B cell (primary cell): ENCODE results near the gene UNC13C. TPM values are rescaled to one million over a fixed set of nuclear protein-coding genes. Genes with fewer than 3 reads are reported as not detected.

Experiments
- ATAC-seq: fragments of 200-7000 bp; cut with Tn5 transposase; one replicate; pipeline ENCODE4 v1.10.0; 2021; ENCODE audit warnings: low read depth, mild to moderate bottlenecking, moderate number of reproducible peaks, moderate library complexity
- CTCF ChIA-PET: fragments of 350-600 bp; sonication (Branson Sonifier 250); formaldehyde crosslinking; loops from one replicate; lab custom pipeline; 2021; ENCODE audit warnings: antibody characterized with exemption, inconsistent platforms; lab: Charles Lee
- POLR2A ChIA-PET: fragments of 350-600 bp; sonication (Branson Sonifier 250); formaldehyde crosslinking; loops from one replicate; lab custom pipeline; 2021; ENCODE audit warnings: antibody characterized with exemption; lab: Charles Lee
- DNase-seq: peaks from one replicate; pipeline ENCODE4 v3.0.0; 2013
- H2AFZ ChIP-seq: 2 replicates; pipeline ENCODE4 v1.6.1; 2012; ENCODE audit warnings: mild to moderate bottlenecking, low read depth, low read length; ENCODE audit not compliant: insufficient read depth, poor library complexity, severe bottlenecking
- H3K27ac ChIP-seq, 2 donors: 1 replicate in 1 of 2; 2 replicates in 1 of 2; pipeline ENCODE4 v1.5.1; 2012 to 2013; ENCODE audit warnings: low read length in 2 of 2, mild to moderate bottlenecking in 2 of 2, moderate library complexity in 1 of 2
- H3K27me3 ChIP-seq, 4 experiments: fragments of 200-600 bp in 1 of 4; sonication (generic) in 1 of 4; replicated peaks in 1 of 4; 1 replicate in 2 of 4; 2 replicates in 2 of 4; pipeline versions ENCODE4 v1.6.1 to v1.7.0; 2013 to 2016; ENCODE audit warnings: low read length in 3 of 4, mild to moderate bottlenecking in 2 of 4, mixed read lengths in 1 of 4, moderate library complexity in 1 of 4; ENCODE audit not compliant: insufficient read depth in 4 of 4, control insufficient read depth in 3 of 4; ENCODE audit errors: control extremely low read depth in 1 of 4
- H3K36me3 ChIP-seq, 2 experiments: replicated peaks in 1 of 2; 1 replicate in 1 of 2; 2 replicates in 1 of 2; pipeline versions ENCODE4 v1.6.1 to v1.7.1; 2013; ENCODE audit warnings: low read length in 1 of 2; ENCODE audit not compliant: insufficient read depth in 2 of 2, control insufficient read depth in 1 of 2; ENCODE audit errors: control extremely low read depth in 1 of 2, extremely low read depth in 1 of 2
- H3K4me1 ChIP-seq, 2 donors: fragments of 200-600 bp in 1 of 2; sonication (generic) in 1 of 2; 1 replicate in 1 of 2; 2 replicates in 1 of 2; pipeline versions ENCODE4 v1.5.1 to v1.6.1; 2013 to 2017; ENCODE audit warnings: low read length in 2 of 2; ENCODE audit not compliant: control insufficient read depth in 2 of 2, insufficient read depth in 2 of 2
- H3K4me2 ChIP-seq: replicated peaks from 2 replicates; pipeline ENCODE3; 2012; ENCODE audit warnings: mild to moderate bottlenecking, low read depth, low read length; ENCODE audit not compliant: poor library complexity, severe bottlenecking
- H3K4me3 ChIP-seq, 5 experiments: fragments of 200-600 bp in 1 of 5; sonication (generic) in 1 of 5; 1 replicate in 3 of 5; 2 replicates in 2 of 5; pipeline versions ENCODE4 v1.5.1 to v1.7.0; 2011 to 2016; ENCODE audit warnings: low read length in 4 of 5, mild to moderate bottlenecking in 4 of 5, low read depth in 2 of 5, control low read depth in 1 of 5, moderate library complexity in 1 of 5; ENCODE audit not compliant: insufficient read depth in 1 of 5; ENCODE audit errors: control extremely low read depth in 1 of 5, extremely low read depth in 1 of 5
- H3K79me2 ChIP-seq: fragments of 200-600 bp; sonication (generic); one replicate; pipeline ENCODE4 v1.6.0; 2016; ENCODE audit warnings: low read length; ENCODE audit not compliant: control insufficient read depth, insufficient read depth
- H3K9ac ChIP-seq: fragments of 200-600 bp; sonication (generic); 2 replicates; pipeline ENCODE4 v1.6.1; 2017; ENCODE audit warnings: mild to moderate bottlenecking, low read length, moderate library complexity
- H3K9me3 ChIP-seq, 3 donors: one replicate each; pipeline versions ENCODE4 v1.6.1 to v1.7.1; 2013; ENCODE audit warnings: low read length in 2 of 3; ENCODE audit not compliant: control insufficient read depth in 2 of 3, insufficient read depth in 1 of 3; ENCODE audit errors: control extremely low read depth in 1 of 3
- H4K20me1 ChIP-seq: 2 replicates; pipeline ENCODE4 v1.6.0; 2012; ENCODE audit warnings: mild to moderate bottlenecking, low read length; ENCODE audit not compliant: insufficient read depth, control insufficient read depth, poor library complexity, severe bottlenecking
- H3K27ac Mint-ChIP-seq: one replicate; pipeline ENCODE4 v1.8.0; 2021; ENCODE audit warnings: mixed read lengths
- H3K27me3 Mint-ChIP-seq: one replicate; pipeline ENCODE4 v1.8.0; 2021; ENCODE audit warnings: mixed read lengths
- H3K4me1 Mint-ChIP-seq: one replicate; pipeline ENCODE4 v1.8.0; 2021; ENCODE audit warnings: mixed read lengths
- H3K4me3 Mint-ChIP-seq: one replicate; pipeline ENCODE4 v1.8.0; 2021; ENCODE audit warnings: mixed read lengths
- H3K9me3 Mint-ChIP-seq: one replicate; pipeline ENCODE4 v1.8.0; 2022; ENCODE audit warnings: mixed read lengths; ENCODE audit not compliant: insufficient read depth
- EZH2 ChIP-seq: IDR thresholded peaks from 2 replicates; pipeline ENCODE4 v1.6.1; 2012; ENCODE audit warnings: borderline replicate concordance, low read depth, mild to moderate bottlenecking, moderate library complexity, low read length; ENCODE audit not compliant: insufficient read depth, poor library complexity, severe bottlenecking
- WGBS: methylation state at CpG from one replicate; pipeline ENCODE4 v1.1.5; 2013; ENCODE audit warnings: missing lambda C conversion rate; ENCODE audit not compliant: insufficient coverage; 5-methylcytosine and 5-hydroxymethylcytosine counted together
- intact Hi-C: fragments of 100-400 bp; cut with micrococcal nuclease; formaldehyde crosslinking; loops from one replicate; pipeline ENCODE4 v1.10.0; 2022
- polyA plus RNA-seq: library from polyadenylated mRNA; depleted of rRNA; stranded (reverse); fragments of >200 nt; gene quantifications from 2 replicates; pipeline ENCODE4 v1.2.3, GENCODE V29; 2012
- total RNA-seq, 2 donors: library from RNA; stranded (reverse); fragments of 120-200 nt in 1 of 2; gene quantifications; 1 replicate in 1 of 2; 2 replicates in 1 of 2; pipeline versions ENCODE4 v1.2.3 to v1.2.4, GENCODE V29; 2013 to 2022
- TF ChIP-seq, protein P1 (sequence below): fragments of 200-600 bp; IDR thresholded peaks from one replicate; pipeline ENCODE4 v1.8.0; 2022; ENCODE audit warnings: antibody characterized with exemption, mild to moderate bottlenecking

The UNC13C gene
- total and polyA plus RNA-seq, 2 donors (not counting 1 experiment from before 2014, with no cell fraction given) = not detected

DNA sequence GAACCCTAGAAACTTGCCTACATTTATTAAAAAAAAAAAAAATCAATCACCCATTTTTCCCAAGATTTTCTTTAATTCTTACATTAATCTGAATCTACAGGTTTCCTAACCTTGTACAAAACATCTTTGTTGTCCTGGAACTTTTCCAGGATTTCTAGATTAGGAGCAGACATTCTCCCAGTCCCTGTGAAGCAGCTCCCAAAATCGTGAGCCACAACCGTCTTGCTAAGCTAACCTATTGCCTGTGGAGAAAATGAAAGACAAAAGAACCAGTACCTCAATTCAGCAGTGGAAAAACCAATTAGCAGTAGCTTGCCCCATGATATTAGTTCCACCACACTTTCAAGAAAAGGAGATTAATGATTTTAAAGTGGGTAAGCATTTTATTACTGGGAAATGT, 522.1 kb downstream of the UNC13C start:
- whole genome bisulfite sequencing = no CpG with 5 or more reads among the region's 2 CpGs
- Mint-ChIP-seq H3K27ac (no peak overlapping the region), H3K27me3 (no peaks in the 10 kb centered on the region), H3K4me1 (no peaks in the 10 kb centered on the region), H3K9me3 (peaks cover 3% of the 10 kb centered on the region), H3K4me3 (no peak overlapping the region)
- DNase-seq (no peak), ATAC-seq (no peak)
- H3K79me2 ChIP-seq = no peaks in the 10 kb centered on the region
- H3K9me3 ChIP-seq = no peaks in the 10 kb centered on the region
- no peak overlapping the region for H3K4me2 ChIP-seq
- no peak overlapping the region for H3K9ac ChIP-seq
- H3K27ac ChIP-seq = no peak overlapping the region
- TF ChIP-seq, protein P1, sequence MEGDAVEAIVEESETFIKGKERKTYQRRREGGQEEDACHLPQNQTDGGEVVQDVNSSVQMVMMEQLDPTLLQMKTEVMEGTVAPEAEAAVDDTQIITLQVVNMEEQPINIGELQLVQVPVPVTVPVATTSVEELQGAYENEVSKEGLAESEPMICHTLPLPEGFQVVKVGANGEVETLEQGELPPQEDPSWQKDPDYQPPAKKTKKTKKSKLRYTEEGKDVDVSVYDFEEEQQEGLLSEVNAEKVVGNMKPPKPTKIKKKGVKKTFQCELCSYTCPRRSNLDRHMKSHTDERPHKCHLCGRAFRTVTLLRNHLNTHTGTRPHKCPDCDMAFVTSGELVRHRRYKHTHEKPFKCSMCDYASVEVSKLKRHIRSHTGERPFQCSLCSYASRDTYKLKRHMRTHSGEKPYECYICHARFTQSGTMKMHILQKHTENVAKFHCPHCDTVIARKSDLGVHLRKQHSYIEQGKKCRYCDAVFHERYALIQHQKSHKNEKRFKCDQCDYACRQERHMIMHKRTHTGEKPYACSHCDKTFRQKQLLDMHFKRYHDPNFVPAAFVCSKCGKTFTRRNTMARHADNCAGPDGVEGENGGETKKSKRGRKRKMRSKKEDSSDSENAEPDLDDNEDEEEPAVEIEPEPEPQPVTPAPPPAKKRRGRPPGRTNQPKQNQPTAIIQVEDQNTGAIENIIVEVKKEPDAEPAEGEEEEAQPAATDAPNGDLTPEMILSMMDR = no peak
- no peak for TF ChIP-seq EZH2
- CTCF ChIA-PET = no interaction called here
- H3K36me3 ChIP-seq = no peaks in the 10 kb centered on the region
- H4K20me1 ChIP-seq = no peaks in the 10 kb centered on the region
- intact Hi-C loops = no loop called here
- H3K27me3 ChIP-seq = no peaks in the 10 kb centered on the region
- POLR2A ChIA-PET = no interaction called here
- H3K4me1 ChIP-seq = no peaks in the 10 kb centered on the region
- H2AFZ ChIP-seq = no peak overlapping the region
- no peak overlapping the region for H3K4me3 ChIP-seq

DNA sequence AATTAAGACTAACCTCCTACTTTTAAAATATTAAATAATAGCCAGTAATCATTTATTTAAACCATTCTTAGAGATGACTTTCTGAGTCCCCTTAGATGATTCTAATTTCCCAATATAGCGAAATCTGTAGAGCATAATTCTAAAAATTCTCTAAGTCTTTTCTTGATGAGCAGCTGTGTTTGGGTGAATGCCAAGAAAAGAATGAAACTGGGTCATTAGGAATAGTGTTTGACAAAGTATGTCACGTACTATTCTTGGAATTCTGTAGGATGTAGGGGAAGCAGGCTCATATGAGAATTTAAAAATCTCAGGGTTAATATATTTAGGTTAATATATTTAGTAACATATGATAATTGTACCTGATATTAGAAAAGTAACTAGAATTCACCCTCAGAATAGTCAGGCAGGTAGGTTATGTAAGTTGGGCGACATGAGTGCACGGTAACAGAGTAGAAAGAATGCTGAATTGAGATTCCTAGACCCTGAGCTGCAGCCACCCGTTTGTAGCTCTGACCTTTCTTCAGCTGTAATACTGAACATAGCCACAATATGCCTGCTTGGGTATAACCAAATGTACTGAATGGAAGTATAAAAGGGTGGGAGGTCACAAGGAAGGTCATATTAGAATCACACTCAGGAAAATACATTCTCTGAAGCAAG, 524.3 kb downstream of the UNC13C start:
- H3K4me2 ChIP-seq = no peak overlapping the region
- TF ChIP-seq EZH2 = no peak
- TF ChIP-seq, protein P1 = no peak
- intact Hi-C loops = no loop called here

More for the DNA sequence above, 524.3 kb downstream of the UNC13C start:
- no peaks in the 10 kb centered on the region for H3K4me1 ChIP-seq
- no peak overlapping the region for H3K4me3 ChIP-seq
- no peak overlapping the region for H3K27ac Mint-ChIP-seq
- H3K27ac ChIP-seq = no peak overlapping the region
- no peak for ATAC-seq
- no peaks in the 10 kb centered on the region for H4K20me1 ChIP-seq
- CTCF ChIA-PET = no interaction called here
- H3K79me2 ChIP-seq = no peaks in the 10 kb centered on the region
- no peaks in the 10 kb centered on the region for H3K27me3 Mint-ChIP-seq
- POLR2A ChIA-PET = no interaction called here
- H3K4me1 Mint-ChIP-seq = no peaks in the 10 kb centered on the region
- H3K4me3 Mint-ChIP-seq = no peak overlapping the region
- no peaks in the 10 kb centered on the region for H3K27me3 ChIP-seq
- no peaks in the 10 kb centered on the region for H3K9me3 ChIP-seq
- no peak for DNase-seq
- no peaks in the 10 kb centered on the region for H3K36me3 ChIP-seq
- no peak overlapping the region for H2AFZ ChIP-seq
- 100% methylated on average over 1 of the region's 5 CpGs for WGBS
- H3K9ac ChIP-seq = no peak overlapping the region
- H3K9me3 Mint-ChIP-seq = peaks cover 3% of the 10 kb centered on the region
